NCI-H510A (cell line): Measurements from ENCODE around the gene TESMIN.

Source experiments
- DNase-seq: peaks from one replicate; lab custom pipeline; 2025; lab: John Stamatoyannopoulos, UW

The TESMIN gene

DNA sequence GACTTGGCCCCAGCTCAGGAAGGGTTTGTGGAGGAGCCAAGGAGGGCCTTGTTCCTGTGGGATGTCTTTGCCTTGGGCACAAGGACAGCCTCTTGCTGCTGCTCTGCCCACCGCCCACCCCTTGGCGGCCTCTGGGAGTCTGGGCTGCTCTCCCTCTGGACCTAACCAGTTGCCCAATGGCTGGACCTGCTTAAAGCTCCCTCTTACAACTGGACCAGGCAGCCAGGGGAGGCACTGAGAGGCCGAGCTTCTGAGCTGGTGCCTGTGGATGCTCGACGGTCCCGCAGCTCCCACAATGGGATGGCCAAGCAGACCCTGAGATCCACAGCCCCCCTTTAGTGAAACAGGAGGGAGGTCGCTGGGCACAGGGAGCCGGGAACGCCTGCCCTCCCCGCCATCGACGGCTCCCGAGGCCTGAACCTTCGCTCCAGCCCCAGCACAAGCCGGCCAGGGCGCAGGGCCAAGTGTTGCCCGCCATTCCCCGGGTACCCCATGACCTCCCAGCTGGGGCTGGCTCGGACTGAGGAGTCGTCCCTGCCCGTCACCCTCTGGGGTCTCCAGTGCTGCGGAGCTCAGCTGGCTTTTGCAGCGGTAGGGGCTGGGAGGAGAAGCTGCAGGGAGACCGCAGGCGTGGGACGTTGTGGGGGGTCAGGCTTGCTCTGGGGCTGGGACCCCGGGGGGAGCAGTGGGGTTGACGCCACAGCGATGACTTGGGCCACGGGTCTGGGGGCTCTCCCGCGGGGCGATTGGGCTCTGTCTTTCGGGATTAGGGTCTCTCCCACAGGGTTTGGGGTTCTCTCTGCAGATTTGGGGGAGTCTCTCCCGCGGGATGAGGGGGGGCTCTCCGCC lies 67.6 kb downstream of the TESMIN start:
- DNase-seq = no peak

DNA sequence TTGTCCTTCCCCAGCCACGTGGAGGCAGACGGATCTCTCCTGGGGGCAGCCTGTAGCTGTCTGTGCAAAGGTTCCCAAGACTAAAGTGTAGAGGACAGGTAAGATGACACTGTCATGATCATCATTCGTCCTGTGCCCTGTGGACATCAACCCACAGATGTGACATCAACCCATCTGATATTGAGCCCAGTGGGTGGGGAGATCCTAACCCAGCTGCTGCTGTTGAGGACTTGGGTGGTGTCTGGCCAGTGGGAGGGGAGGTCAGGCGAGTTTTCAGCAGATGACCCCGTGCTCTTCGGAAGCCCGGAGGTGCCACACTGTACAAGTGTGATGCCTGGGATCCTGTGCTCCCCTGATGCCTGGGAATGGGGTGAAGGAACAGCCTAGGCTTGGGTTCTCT lies 68.2 kb downstream of the TESMIN start:
- no peak for DNase-seq

DNA sequence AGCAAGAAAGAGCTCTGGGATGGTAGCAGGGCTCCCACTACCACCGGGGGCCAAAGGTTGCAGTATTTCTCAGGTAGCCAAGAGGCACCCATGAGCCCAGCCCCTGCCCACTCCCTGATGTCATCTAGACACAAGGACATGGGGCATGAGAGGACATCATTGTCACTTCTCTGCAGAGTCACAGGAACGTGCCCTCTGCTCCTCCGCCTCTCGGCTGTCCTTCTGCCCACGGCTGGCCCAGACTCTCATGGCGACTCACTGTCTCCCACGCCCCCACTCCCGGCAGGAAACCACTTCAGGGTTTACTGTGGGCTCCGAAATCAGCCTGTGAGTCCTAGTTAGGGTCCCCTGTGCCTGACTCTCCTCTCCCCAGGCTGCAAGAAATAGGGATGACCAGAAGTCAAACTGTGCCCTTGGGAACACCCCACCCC lies 68.8 kb downstream of the TESMIN start:
- no peak for DNase-seq

DNA sequence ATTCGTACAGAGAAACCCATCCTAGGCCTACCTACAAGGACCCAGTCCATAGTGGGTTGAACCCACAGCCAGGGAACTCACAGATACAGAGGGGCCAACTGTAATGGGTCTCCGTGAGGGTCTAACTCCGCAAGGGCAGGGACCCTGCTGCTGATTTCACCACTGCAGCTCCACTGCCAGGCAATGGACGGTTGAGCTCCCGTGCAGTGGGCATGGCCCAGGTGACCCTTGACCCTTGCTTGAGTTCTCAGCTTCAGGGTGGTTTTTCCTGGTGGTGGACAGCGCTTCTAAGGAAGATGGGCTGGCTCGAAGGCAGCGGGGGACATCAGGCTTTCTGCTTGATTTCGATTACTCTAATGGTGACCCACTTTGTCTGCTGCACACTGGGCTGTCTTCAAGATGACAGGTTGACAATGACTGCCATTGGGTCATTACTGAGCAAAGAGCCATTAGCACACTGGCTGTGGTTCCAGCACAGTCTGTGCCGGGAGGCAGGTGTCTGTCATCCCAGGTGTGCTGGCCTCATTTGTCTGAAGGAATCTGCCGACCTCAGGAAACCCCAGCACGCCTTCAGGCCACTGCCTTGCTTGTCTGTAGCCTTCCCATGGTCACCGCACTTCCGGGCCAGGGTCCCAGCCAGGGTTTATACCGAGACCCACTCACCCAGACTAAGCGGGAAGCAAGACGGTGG lies 70.6 kb downstream of the TESMIN start:
- DNase-seq = no peak

DNA sequence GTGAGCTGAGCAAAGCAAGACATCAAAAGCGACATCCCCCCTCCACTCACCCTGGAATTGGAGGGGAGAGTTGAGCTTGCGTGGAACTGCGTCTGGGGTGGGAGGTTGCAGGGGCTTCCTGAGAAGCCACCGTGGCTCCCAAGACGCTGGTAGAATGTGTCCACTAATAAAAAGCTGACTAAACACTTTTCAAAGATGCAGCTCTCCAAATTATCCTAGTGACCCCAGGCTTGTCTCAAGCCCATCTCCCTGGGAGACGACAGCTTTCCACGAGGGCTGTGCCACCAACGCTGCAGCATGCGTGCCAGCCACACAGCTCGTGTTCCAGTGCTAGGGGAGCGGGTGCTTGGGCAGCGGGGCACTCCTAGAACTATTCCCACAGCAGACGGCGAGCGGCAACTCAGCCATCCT lies 73.3 kb downstream of the TESMIN start:
- DNase-seq = no peak

DNA sequence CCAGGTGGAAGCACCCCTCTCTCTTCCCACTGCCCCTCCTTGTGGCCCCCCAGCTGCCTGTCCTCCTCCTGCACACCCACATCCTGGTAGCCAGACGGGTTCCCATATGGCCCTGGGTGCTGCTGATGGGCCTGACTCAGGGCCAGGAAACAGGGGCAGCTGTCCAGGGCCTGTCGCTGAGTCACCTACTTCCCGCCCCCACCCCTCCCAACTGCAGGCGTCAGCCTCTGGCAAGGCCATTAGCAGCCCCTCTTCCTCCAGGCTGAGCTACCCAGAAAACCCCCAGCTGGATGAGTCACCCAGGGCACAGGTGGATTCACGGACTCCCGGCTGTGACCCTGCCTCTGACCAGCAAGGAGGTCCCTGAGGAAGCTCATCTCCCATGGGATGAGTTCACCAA lies 73.9 kb downstream of the TESMIN start:
- DNase-seq = no peak

DNA sequence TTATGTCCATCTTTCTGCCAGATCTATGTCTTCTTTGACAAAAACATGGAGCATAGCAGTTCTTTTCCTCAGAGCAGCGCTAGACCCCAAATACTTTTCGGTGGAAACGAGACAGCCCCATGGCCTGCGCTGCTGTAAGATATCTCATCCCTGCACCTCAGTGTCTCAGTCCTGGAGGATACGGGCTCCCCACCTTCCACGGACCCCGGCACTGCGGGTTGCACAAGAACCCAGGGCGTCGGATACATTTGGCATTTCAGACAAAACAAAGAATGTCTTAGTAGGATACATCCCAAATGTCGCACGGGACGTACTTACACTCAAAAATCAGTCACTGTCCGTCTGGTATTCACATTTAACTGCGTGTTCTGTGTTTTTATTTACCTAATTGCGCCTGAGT lies 76.9 kb downstream of the TESMIN start:
- DNase-seq = no peak

DNA sequence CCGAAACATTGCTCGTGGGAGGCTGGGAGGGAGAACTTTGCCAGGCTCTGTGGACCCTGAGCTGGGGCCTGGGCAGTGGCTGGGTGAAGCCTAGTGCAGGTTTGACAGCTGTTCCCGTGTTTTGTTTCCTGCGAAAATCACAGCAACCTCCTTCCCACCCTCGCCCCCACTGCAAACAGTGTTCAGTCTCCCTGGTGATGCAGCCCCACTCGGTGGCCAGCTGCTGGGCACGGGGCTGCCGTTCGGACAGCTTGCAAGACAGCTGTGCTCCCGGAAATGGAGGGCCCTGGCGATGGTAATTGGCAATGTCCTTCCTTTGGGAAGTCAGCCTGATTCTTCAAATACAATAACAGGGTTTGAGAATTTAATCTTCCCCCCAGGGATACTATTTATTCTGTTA lies 77.3 kb downstream of the TESMIN start:
- no peak for DNase-seq

DNA sequence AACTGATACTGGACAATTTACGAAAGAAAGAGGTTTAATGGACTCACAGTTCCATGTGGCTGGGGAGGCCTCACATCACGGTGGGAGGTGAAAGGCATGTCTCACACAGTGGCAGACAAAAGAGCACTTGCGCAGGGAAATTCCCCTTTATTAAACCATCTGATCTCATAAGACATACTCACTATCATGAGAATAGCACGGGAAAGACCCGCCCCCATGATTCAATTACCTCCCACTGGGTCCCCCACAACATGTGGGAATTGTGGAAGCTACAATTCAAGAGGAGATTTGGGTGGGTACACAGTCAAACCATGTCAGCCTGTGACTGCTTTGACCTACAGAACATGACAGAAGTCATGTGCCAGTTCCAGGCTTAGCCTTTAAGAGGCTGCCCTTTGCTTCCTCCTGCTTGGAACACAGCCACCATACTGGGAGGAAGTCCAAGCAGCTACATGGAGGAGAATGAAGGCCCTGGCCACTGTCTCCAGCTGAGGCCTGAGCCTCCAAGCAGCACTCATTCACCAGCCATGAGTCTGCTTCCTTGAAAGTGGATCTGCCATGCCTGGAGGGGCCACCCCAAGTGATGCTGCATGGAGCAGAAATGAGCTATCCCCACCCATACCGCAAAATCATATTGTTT lies 77.9 kb downstream of the TESMIN start:
- DNase-seq = no peak

DNA sequence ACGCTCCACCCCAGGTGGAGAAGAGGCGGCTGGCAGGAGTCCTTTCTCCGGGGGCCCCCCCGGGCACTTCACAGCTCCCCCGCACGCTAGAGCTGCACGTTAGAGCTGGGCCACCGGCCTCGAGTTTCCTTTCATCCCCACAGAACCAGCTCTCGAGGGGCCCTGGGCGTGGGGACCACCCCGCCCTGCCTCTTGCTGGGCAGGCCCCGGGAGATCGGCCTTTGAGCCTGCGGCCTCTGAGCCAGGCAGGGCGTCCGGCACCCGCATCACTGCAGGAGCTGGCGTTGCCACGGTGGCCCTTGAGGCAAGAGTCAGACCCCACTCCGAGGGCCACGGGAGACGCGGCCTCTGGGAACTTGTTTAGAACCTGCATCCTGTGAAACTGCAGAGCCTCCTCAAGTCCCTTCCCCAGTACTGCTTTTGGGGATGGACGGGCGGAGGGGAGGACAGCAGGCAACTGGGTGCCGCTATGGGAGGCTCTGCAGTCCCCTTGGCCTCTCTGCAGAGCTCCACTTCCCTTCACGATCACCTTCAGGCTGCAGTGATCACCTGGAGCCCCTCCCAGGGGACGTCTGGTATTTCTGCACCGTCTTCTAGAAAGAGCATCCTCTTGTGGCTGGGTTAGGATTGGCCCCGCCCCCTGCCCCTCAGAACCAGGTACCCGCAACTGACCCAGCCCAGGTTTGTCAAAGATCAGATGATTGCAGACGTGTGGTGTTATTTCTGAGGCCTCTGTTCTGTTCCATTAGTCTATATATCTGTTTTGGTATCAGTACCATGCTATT lies 80.9 kb downstream of the TESMIN start:
- no peak for DNase-seq

DNA sequence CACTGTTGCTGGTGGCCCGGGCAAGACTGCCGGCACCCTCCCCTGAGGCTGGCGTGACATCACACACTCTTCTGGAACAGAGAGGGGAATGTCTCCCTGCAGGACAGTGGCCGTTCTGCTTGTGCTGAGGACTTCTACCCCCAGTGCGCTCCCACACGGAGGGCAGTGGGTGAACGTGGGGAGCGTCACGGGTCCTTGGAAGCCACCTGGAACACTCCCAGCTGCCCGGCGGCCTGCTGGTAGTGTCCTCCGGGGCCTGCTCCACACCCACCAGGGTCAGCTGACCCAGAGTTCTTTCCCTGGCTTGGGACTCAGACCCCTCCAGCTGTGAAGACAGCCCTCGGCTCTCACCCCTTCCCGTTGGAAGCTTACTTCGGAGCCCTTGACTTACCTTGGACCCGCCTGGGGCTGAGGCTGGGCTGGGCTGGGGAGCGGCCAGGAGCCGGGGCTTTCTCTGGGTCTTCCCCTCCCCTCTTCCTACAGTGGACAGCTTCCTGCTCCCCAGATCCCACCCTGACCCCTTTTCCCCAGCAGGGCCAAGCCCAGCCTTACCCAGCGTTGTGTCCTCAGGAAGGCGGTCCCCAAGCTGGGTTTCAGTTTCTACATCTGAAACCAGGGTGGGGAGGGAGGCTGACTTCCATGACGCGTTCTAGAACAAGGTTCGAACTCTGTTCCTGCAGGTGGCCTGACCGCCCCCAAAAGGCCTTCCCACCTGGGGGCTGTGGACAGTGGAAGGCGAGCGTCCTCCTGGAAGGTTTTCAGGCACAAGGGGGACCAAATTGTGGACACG lies 81.8 kb downstream of the TESMIN start:
- DNase-seq = no peak

DNA sequence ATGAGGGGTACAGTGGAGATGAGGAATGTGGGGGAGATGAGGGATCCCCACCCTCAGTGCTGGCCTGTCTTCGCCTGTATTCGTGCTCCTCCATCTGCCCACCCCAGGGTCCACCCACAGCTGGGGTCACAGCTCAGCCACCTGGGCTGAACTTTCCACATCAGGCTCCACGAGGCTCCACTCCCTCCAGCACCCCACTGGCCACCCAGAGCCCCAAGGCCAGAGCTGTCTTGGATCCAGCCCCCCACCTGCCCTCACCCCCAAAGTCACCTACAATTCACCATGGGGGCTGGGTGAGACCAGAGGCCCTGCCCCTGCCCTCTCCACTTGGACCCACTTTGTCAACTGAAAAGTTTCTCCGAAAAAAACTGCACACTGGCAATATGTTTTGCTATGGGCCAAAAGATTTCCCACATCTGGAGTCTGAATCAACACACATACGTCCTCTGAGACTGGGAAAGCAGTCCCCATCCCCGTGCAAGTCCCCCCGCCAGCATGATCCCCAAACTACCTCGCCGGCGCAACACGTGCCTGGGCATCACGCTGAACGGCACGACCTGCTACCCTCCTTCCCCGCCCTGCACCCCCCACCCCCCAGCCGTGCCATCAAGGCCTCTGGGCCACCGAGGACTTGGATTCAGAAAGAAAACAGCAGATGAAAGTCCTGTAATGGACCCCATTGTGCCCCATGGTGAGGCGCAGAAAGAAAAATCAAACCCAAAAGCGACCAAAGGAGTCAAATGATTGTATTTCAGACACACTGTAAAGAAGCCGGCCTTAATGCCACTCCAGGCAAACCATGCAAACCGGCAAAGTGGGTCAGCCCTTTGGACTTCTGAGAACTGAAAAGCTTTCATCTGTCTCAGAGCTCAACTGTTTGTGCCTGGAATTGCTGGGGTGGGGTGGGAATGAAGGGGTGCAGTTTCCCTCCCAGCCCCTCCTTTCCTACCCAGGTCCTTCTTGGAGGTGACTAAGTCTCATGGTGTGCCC lies 83.5 kb downstream of the TESMIN start:
- DNase-seq = no peak

DNA sequence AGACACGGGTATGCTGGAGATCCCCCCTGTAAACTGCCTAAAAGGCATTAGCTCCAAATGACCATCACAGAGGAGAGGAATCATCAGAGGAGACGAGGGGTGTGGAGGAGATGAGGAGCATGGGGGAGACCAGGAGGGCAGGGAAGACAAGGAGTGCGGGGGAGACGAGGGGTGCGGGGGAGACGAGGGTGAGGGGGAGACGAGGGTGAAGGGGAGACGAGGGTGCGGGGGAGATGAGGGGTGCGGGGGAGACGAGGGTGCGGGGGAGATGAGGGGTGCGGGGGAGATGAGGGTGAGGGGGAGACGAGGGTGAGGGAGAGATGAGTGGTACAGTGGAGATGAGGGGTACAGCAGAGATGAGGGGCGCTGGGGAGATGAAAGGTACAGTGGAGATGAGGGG lies 84.5 kb downstream of the TESMIN start:
- DNase-seq = no peak

DNA sequence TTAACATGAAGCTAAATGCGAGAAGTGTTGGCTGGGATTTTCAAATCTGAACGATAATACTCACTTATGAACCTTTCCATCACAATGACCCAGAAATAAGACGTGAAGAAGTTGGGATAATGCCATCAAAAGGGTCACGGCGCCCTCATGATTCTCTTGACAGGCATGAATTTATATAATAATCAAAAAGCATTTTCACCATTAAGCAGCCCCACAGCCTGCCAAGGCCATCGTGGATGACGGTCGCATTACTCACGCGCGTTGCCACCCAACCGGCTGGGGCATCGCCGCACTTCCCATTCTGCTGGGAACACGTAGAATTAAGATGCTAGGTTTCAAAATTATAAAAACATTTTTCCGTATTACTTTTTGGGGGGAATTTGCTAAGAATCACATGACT lies 85.9 kb downstream of the TESMIN start:
- DNase-seq = no peak

DNA sequence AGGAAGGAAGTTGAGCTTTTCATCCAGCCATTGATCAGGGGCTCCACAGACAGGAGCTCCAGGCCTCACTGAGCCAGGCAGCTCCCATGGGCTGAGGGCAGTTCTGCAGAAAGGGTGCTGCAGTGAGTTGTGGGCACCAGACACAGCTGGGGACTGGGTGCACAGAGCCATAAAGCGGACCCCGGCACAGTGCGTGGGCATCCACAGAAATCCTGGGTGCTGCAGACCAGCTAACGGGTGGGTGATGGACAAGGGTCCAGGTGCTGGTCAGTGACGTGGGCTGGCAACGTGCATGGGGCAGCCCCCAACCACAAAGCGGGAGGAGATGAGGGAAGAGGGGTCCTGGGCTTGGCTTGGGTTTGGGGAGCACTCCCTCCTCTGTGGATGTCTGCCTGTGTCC lies 86.4 kb downstream of the TESMIN start:
- DNase-seq = no peak

DNA sequence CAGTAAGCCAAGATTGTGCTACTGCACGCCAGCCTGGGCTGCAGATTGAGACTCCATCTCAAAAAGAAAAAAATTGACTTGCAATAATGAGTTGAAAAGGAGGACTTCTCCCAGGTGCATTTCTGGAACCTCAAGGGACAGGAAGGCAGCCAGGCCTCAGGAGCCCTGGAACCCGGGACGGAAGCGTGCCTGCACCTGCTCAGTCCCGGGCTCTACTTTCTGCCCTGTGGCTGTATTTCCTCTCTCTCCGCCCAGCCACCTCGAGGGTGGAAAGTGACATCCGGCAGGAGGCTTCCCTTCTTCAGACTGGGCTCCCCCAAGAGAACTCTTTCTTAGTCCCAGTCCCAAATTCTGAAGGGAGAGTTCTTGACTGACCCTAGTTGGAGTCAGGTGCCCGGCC lies 87.2 kb downstream of the TESMIN start:
- no peak for DNase-seq

DNA sequence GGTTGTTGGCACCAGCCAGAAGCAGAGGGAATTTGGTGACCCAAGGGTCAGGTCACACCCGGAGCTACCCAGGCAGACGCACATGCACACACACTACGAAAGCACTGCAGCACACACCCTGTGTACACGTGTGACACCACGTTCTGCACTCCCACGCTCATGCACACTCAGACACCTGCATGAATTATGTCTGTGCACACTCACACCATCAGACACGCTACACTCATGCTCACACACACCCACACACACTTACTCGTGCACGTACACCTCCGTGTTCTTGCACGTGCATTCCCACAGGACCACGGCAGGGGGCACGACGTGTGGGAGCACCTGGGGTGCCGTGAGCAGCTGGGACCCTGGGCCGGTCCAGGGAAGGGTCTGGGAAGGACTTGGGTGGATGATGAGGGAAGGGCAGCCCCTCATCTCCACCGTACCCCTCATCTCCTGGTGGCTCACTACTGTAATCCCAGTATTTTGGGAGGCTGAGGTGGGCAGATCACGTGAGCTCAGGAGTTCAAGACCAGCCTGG lies 87.8 kb downstream of the TESMIN start:
- no peak for DNase-seq

DNA sequence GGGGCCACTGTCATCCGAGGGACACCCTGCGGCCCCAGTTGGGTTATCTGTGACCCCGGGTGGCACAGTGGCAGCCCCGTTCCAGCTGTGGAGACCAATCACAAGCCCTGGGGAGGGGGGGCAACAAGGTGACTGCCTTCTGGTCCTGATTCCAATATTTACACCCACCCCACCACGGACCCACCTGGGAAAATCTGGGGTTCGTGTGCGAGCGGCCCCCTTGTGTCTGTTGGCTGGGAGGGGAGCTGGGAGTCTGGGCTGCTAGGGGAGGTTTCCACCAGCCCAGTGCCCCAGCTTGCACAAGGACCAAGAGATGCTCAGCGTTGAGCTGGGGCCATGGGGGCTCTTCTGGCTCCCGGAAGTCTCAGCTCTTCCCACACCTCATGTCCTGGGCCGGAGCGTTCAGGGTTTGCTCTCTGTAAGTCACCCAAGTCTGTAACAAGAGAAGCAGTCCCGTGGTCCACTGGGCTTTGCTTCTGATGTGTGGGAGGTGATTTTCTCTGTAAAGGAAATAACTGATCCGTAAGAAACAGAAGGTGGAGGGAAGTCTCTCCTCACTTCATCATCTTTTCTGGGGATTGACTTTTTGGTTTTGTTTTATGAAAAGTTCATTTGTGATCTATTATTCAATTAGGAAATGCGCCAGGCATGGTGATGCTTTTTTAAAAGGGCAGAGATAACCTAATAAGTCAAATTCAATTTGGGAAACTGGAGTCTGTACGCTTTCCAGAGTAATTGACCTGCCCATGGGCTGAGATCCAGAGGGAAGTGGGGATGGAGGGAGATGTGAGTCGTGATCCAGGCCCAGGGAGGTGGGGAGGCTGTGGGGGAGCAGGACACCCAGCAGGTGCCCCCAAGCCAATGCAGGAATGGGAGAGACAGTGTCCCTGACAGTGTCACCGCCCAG lies 89.4 kb downstream of the TESMIN start:
- no peak for DNase-seq

DNA sequence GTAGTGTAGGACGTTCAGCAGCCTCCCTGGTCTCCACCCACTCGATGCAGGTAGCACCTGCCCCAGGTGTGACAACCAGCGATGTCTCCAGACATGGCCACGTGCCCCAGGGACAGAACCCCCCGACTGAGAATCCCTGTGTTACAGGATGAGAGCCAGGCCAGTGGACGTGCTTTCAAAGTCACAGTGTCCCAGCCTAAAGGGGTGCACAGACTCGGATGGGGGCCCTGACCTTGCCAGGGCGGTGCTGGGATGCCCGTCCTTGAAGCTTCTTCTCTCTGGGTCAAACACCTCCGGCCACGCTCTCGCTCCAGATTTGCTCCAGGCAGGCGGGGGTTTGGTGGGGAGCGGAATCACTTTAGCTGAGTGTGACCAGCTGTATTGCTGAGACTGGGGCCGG lies 90.3 kb downstream of the TESMIN start:
- no peak for DNase-seq
